Measurements from ENCODE around the gene USP54.

Gene USP54

GRCh38 chr10:73529089-73529832, 61.9 kb downstream of the USP54 start:
- no peak overlapping the region for H3K27ac Mint-ChIP-seq
- intact Hi-C loops (cut with micrococcal nuclease): loop anchor here (1.0 kb wide), 1 partner anchor 115 kb away; no protein-coding TSS in a partner anchor

DNA sequence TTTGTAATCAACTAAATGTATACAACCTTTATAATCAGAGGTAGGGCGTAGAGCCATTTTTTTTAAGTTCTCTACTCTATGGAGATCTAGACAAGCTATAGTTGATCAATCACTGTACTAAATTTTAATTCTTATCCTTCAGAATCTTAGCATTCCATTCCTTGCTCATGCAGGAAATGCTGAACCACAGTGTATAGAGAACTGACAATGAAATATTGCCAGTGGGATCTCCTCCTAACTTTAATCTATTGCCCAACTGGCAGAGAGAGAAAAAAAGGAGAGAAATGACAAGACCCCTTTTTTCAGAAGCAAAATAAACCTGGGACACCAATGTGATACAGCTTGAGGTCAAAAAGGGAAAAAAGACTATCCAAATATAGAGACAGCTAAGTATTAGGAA, 68.9 kb downstream of the USP54 start:
- no peaks in the 10 kb centered on the region for H3K36me3 Mint-ChIP-seq (ENCODE audit: low read depth)
- H3K27ac Mint-ChIP-seq: no peak overlapping the region
- H3K9me3 Mint-ChIP-seq: no peaks in the 10 kb centered on the region
- no peak overlapping the region for H3K4me3 Mint-ChIP-seq
- no peaks in the 10 kb centered on the region for H3K27me3 Mint-ChIP-seq
- peaks cover 5% of the 10 kb centered on the region for H3K4me1 Mint-ChIP-seq (ENCODE audit: low read depth)
- intact Hi-C loops (cut with micrococcal nuclease): no loop called here

More at GRCh38 chr10:73529089-73529832, 61.9 kb downstream of the USP54 start:
- H3K36me3 Mint-ChIP-seq (ENCODE audit: low read depth): no peaks in the 10 kb centered on the region
- no peak overlapping the region for H3K4me3 Mint-ChIP-seq
- no peaks in the 10 kb centered on the region for H3K4me1 Mint-ChIP-seq (ENCODE audit: low read depth)
- no peaks in the 10 kb centered on the region for H3K9me3 Mint-ChIP-seq
- no peaks in the 10 kb centered on the region for H3K27me3 Mint-ChIP-seq

- intact Hi-C loops (cut with micrococcal nuclease): no loop called here
- no peaks in the 10 kb centered on the region for H3K27me3 Mint-ChIP-seq
- H3K4me3 Mint-ChIP-seq: no peak overlapping the region
- H3K36me3 Mint-ChIP-seq (ENCODE audit: low read depth): no peaks in the 10 kb centered on the region
- peaks cover 10% of the 10 kb centered on the region for H3K4me1 Mint-ChIP-seq (ENCODE audit: low read depth)
- H3K9me3 Mint-ChIP-seq: no peaks in the 10 kb centered on the region
- H3K27ac Mint-ChIP-seq: no peak overlapping the region
Measured at GRCh38 chr10:73519336-73519735, 71.8 kb downstream of the USP54 start.

- H3K36me3 Mint-ChIP-seq (ENCODE audit: low read depth): no peaks in the 10 kb centered on the region
- peaks cover 10% of the 10 kb centered on the region for H3K4me1 Mint-ChIP-seq (ENCODE audit: low read depth)
- H3K9me3 Mint-ChIP-seq: no peaks in the 10 kb centered on the region
- intact Hi-C loops (cut with micrococcal nuclease): no loop called here
- H3K27me3 Mint-ChIP-seq: no peaks in the 10 kb centered on the region
- no peak overlapping the region for H3K4me3 Mint-ChIP-seq
- H3K27ac Mint-ChIP-seq: no peak overlapping the region
Measured at GRCh38 chr10:73517166-73517888, 73.8 kb downstream of the USP54 start.

DNA sequence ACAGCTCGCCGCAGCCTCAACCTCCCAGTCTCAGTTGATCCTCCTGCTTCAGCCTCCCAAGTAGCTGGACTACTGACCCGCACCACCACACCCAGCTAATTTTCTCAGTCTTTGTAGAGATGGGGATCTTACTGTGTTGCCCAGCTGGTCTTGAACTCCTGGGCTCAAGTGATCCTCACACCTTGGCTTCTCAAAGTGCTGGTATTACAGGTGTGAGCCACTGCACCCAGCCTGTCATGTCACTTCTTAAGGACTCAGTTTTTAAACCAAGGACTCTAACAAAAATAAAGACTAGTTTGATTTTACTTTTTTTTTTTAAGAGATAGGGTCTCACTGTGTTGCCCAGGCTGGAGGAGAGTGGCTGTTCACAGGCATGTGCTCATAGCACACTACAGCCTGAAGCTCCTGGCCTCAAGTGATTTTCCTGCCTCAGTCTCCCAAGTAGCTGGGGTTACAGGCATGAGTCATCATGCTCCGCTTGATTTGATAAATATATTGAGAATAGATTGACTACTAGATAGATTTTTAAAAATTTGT, 78.9 kb downstream of the USP54 start:
- peaks cover 5% of the 10 kb centered on the region for H3K4me1 Mint-ChIP-seq (ENCODE audit: low read depth)
- no peaks in the 10 kb centered on the region for H3K36me3 Mint-ChIP-seq (ENCODE audit: low read depth)
- intact Hi-C loops (cut with micrococcal nuclease): no loop called here
- H3K27ac Mint-ChIP-seq: no peak overlapping the region
- no peaks in the 10 kb centered on the region for H3K9me3 Mint-ChIP-seq
- no peak overlapping the region for H3K4me3 Mint-ChIP-seq
- H3K27me3 Mint-ChIP-seq: no peaks in the 10 kb centered on the region

DNA sequence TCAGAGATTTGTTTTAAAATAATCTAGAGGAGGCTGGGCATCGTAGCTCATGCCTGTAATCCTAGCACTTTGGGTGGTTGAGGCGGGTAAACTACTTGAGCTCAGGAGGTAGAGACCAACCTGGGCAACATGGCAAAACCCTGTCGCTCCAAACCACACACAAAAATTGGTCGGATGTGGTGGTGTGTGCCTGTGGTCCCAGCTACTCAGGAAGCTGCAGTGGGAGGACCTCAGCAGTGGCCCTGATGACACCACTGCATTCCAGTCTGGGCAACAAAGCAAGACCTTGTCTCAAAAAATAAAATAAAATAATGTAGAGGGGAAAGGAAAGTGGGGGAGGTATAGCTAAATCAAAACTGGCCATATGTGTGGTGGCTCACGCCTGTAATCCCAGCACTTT, 81.4 kb downstream of the USP54 start:
- Mint-ChIP-seq H3K4me3 (no peak overlapping the region), H3K27me3 (no peaks in the 10 kb centered on the region), H3K4me1 (ENCODE audit: low read depth) (no peaks in the 10 kb centered on the region), H3K36me3 (ENCODE audit: low read depth) (peaks cover 7% of the 10 kb centered on the region), H3K9me3 (no peaks in the 10 kb centered on the region), H3K27ac (no peak overlapping the region)
- intact Hi-C loops (cut with micrococcal nuclease): no loop called here

GRCh38 chr10:73506491-73506890, 84.7 kb downstream of the USP54 start:
- H3K27me3 Mint-ChIP-seq: no peaks in the 10 kb centered on the region
- H3K4me1 Mint-ChIP-seq (ENCODE audit: low read depth): peaks cover 17% of the 10 kb centered on the region
- intact Hi-C loops (cut with micrococcal nuclease): no loop called here
- H3K27ac Mint-ChIP-seq: no peak overlapping the region
- H3K9me3 Mint-ChIP-seq: no peaks in the 10 kb centered on the region
- H3K4me3 Mint-ChIP-seq: no peak overlapping the region
- peaks cover 32% of the 10 kb centered on the region for H3K36me3 Mint-ChIP-seq (ENCODE audit: low read depth)

- no peak overlapping the region for H3K4me3 Mint-ChIP-seq
- H3K27me3 Mint-ChIP-seq: no peaks in the 10 kb centered on the region
- no peak overlapping the region for H3K27ac Mint-ChIP-seq
- intact Hi-C loops (cut with micrococcal nuclease): no loop called here
- H3K36me3 Mint-ChIP-seq (ENCODE audit: low read depth): peaks cover 32% of the 10 kb centered on the region
- H3K9me3 Mint-ChIP-seq: no peaks in the 10 kb centered on the region
- H3K4me1 Mint-ChIP-seq (ENCODE audit: low read depth): peaks cover 21% of the 10 kb centered on the region
Measured at GRCh38 chr10:73506074-73506473, 85.1 kb downstream of the USP54 start.

- Mint-ChIP-seq H3K27me3 (no peaks in the 10 kb centered on the region), H3K9me3 (no peaks in the 10 kb centered on the region), H3K4me3 (no peak overlapping the region), H3K27ac (peak overlapping the region; percentile 80), H3K4me1 (ENCODE audit: low read depth) (peaks cover 29% of the 10 kb centered on the region), H3K36me3 (ENCODE audit: low read depth) (peaks cover 36% of the 10 kb centered on the region)
- intact Hi-C loops (cut with micrococcal nuclease): no loop called here
Measured at GRCh38 chr10:73503037-73503436, 88.1 kb downstream of the USP54 start.

DNA sequence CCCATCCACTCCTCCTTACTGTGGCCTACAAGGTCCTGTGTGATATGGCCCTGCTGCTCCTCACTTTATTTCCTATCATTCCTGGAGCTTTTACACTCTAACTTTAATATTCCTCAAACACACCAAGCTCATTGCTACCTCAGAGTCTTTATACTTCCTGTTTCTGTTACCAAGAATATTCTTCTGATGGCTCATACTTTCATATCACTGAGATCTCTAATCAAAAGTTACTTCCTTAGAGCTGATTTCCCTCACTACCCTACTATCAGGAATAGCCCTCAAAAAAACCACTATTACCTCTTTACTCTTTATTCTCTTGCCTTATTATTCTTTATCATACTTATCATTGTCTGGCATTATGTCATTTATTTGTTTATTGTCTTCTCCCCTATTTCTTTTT, 89.5 kb downstream of the USP54 start:
- Mint-ChIP-seq H3K27me3 (no peaks in the 10 kb centered on the region), H3K27ac (peak overlapping the region; percentile 80), H3K9me3 (no peaks in the 10 kb centered on the region), H3K4me1 (ENCODE audit: low read depth) (peaks cover 41% of the 10 kb centered on the region), H3K4me3 (peak overlapping the region; percentile 35), H3K36me3 (ENCODE audit: low read depth) (peaks cover 49% of the 10 kb centered on the region)
- intact Hi-C loops (cut with micrococcal nuclease): no loop called here

DNA sequence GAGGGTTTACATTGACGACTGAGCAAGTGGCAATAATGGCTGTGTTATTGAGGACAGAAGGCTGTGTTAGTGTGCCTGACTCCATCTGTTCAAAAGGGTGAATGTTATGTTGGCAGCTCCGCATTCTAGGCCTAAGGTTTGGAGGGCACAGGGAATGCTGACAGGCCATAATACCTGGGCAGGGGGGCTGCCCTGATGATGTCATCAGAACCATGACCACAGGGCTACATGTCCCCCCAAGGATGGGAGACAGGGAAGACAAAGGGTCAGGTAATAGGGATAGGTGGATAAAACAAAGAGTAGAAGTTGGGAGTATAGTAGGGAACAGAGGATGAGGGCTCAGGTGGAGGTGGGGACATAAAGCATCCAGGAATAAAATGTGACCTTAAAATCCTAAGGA, 93.5 kb downstream of the USP54 start:
- Mint-ChIP-seq H3K4me3 (no peak overlapping the region), H3K4me1 (ENCODE audit: low read depth) (peaks cover 67% of the 10 kb centered on the region), H3K27ac (no peak overlapping the region), H3K27me3 (no peaks in the 10 kb centered on the region), H3K36me3 (ENCODE audit: low read depth) (peaks cover 39% of the 10 kb centered on the region), H3K9me3 (no peaks in the 10 kb centered on the region)
- intact Hi-C loops (cut with micrococcal nuclease): loop anchor here (10.0 kb wide), 2 partner anchors 93 to 253 kb away; partner anchors contain the start of gene DNAJC9

DNA sequence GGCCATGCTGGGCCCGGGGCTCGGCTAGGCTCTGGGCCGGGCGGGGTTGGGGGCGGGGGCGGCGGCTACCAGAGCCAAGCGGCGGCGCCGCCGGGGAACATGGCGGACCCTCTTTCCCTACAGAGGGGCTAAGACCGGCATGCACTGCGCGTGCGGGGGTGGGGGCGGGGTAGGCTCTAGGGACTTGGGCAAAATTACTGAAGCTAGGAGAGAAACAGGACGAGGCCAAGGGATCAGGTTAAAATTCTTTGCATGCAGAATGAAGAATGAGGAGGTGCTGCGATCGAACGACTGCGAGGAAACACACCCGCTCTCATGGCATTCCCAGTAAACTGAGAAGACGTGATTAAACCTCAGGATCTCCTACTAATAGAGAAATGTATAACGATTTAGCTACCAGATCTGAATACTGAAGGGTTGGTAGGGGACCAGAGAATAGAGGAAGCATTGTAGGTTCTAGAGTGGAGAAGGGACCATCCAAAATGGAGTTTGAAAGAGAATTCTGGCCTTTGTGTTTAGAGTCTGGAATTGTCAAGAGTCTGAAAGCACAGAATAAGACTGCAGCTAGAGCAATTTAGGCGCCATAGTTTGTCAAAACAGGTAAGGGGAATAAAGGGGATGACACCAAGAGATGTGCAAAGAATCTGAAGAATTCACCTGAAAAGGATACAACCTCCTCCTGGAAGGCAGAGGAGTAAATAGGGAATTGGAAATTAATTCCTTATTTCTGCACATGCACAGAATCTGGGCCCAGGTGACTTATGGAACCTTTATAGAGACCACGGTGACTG, 95.1 kb downstream of the USP54 start, which contains the start of gene PPP3CB:
PPP3CB (minus strand) TSS at position 141 of the 791 bp plus-strand sequence; CDS start at position 6, 135 bp downstream.
- Mint-ChIP-seq H3K27ac (peak within 1 kb of the TSS; percentile 100), H3K36me3 (ENCODE audit: low read depth) (peaks cover 35% of the 10 kb centered on the region), H3K9me3 (no peaks in the 10 kb centered on the region), H3K27me3 (no peaks in the 10 kb centered on the region), H3K4me3 (peak within 1 kb of the TSS; percentile 96), H3K4me1 (ENCODE audit: low read depth) (peaks cover 58% of the 10 kb centered on the region)
- intact Hi-C loops (cut with micrococcal nuclease): loop anchor here (10.0 kb wide), 2 partner anchors 91 to 251 kb away; partner anchors contain the start of gene DNAJC9

DNA sequence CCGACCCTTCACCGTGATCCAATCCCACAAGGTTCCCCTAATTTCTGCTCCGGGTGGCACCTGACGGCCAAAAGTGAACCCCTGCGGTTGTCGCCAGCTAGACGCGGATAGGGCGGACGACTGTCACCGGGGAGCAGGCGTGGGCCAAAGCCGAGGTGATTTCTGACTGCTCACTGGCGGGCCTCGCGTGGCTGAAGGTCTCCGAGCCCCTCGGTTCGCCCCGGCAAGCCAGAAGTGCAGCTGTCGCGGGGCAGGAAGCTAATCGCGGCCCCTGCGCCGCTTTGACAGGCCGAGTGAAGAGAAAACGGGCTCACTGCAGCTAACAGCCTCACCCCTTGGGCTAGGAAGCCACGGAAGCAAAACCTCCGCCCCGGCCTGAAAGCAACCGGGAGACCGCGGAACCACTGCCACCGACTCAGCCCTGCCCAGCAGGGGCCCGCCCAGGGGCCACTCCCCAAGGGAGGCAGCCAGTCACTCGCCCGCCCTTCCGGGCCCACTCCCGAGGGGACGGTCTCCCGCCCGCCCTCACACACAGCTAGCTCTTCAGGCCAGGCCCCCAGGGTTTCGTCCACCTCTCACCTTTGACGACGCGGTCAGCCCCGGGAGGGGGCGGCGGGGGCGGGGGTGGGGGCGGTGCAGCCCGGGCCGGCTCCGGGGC, 95.8 kb downstream of the USP54 start:
- Mint-ChIP-seq H3K4me1 (ENCODE audit: low read depth) (peaks cover 51% of the 10 kb centered on the region), H3K36me3 (ENCODE audit: low read depth) (peaks cover 35% of the 10 kb centered on the region), H3K4me3 (peak overlapping the region; percentile 96), H3K9me3 (no peaks in the 10 kb centered on the region), H3K27me3 (no peaks in the 10 kb centered on the region), H3K27ac (peak overlapping the region; percentile 100)
- intact Hi-C loops (cut with micrococcal nuclease): loop anchor here (10.0 kb wide), 2 partner anchors 91 to 251 kb away; partner anchors contain the start of gene DNAJC9

All from dendritic cell treated with granulocyte-macrophage colony-stimulating factor and Interleukin-4, amounts not matched to agents 40 ng/mL and 50 ng/mL, for 4 days (primary cell).